SK-N-SH (cell line): ENCODE measurements around the gene WBP11. TPM values are rescaled to one million over a fixed set of nuclear protein-coding genes. Genes with fewer than 3 reads are reported as not detected.

ENCODE experiments used
- CTCF ChIA-PET: fragments of 300-600, 350-600 bp; formaldehyde crosslinking; extraction: SDS; loops from one replicate; lab custom pipeline; 2021; lab: Yijun Ruan, JAX
- POLR2A ChIA-PET: fragments of 350-600 bp; sonication (Branson Sonifier 250); formaldehyde crosslinking; extraction: SDS; loops from one replicate; lab custom pipeline; 2020; ENCODE audit warnings: antibody characterized with exemption, inconsistent platforms; lab: Yijun Ruan, JAX
- DNase-seq: peaks from one replicate; pipeline ENCODE4 v3.0.0; 2012
- H2AFZ ChIP-seq: fragments of 200-600 bp; sonication (generic); 2 replicates; pipeline ENCODE4 v1.8.1; 2016; ENCODE audit warnings: antibody characterized with exemption, mild to moderate bottlenecking, low read depth
- H3F3A ChIP-seq: fragments of 200-600 bp; sonication (generic); replicated peaks from 2 replicates; pipeline ENCODE3; 2016; ENCODE audit warnings: antibody characterized with exemption, mild to moderate bottlenecking; ENCODE audit not compliant: insufficient read depth
- H3K27ac ChIP-seq, 2 experiments: fragments of 200-500 bp in 1 of 2; fragments of 200-600 bp in 1 of 2; sonication (Bioruptor generic) in 1 of 2; sonication (generic), shearing (Covaris generic) in 1 of 2; 2 replicates each; pipeline versions ENCODE4 v1.5.1 to v1.6.1; 2014 to 2016; ENCODE audit warnings: low read depth in 2 of 2, inconsistent platforms in 1 of 2, low read length in 1 of 2, mild to moderate bottlenecking in 1 of 2, mixed read lengths in 1 of 2
- H3K27me3 ChIP-seq: fragments of 200-600 bp; sonication (generic), shearing (Covaris generic); 2 replicates; pipeline ENCODE4 v1.6.1; 2016; ENCODE audit warnings: mixed run types; ENCODE audit not compliant: insufficient read depth
- H3K36me3 ChIP-seq, 2 experiments: fragments of 200-500 bp in 1 of 2; fragments of 200-600 bp in 1 of 2; sonication (Bioruptor generic) in 1 of 2; sonication (generic) in 1 of 2; replicated peaks in 1 of 2; 2 replicates each; pipeline versions ENCODE3 to v1.5.1; 2014 to 2016; ENCODE audit warnings: low read length in 1 of 2, mild to moderate bottlenecking in 1 of 2; ENCODE audit not compliant: insufficient read depth in 2 of 2, control insufficient read depth in 1 of 2
- H3K4me1 ChIP-seq, 2 experiments: fragments of 200-500 bp in 1 of 2; fragments of 200-600 bp in 1 of 2; sonication (Bioruptor generic) in 1 of 2; sonication (generic), shearing (Covaris generic) in 1 of 2; 2 replicates each; pipeline versions ENCODE4 v1.5.1 to v1.6.1; 2014 to 2016; ENCODE audit warnings: low read depth in 1 of 2, low read length in 1 of 2, mixed run types in 1 of 2; ENCODE audit not compliant: insufficient read depth in 2 of 2, control insufficient read depth in 1 of 2
- H3K4me2 ChIP-seq: fragments of 200-600 bp; sonication (generic), shearing (Covaris generic); 2 replicates; pipeline ENCODE4 v1.6.1; 2017; ENCODE audit warnings: mixed run types
- H3K4me3 ChIP-seq, 2 experiments: fragments of 200-500 bp in 1 of 2; fragments of 200-600 bp in 1 of 2; sonication (Bioruptor generic) in 1 of 2; sonication (generic), shearing (Covaris generic) in 1 of 2; 2 replicates each; pipeline versions ENCODE4 v1.5.1 to v1.8.1; 2014 to 2016; ENCODE audit warnings: low read depth in 2 of 2, inconsistent platforms in 1 of 2, low read length in 1 of 2, mild to moderate bottlenecking in 1 of 2, mixed read lengths in 1 of 2, moderate library complexity in 1 of 2
- H3K79me2 ChIP-seq: fragments of 200-600 bp; sonication (generic); 2 replicates; pipeline ENCODE4 v1.8.1; 2017; ENCODE audit warnings: mild to moderate bottlenecking; ENCODE audit not compliant: insufficient read depth
- H3K9ac ChIP-seq: fragments of 200-600 bp; sonication (generic); 2 replicates; pipeline ENCODE4 v1.6.1; 2017; ENCODE audit warnings: mixed run types
- H3K9me2 ChIP-seq: fragments of 200-600 bp; sonication (generic); 2 replicates; pipeline ENCODE4 v1.6.1; 2017; ENCODE audit warnings: mixed run types
- H3K9me3 ChIP-seq: fragments of 200-600 bp; sonication (generic); 2 replicates; pipeline ENCODE4 v1.6.1; 2017; ENCODE audit warnings: mixed run types, mild to moderate bottlenecking, moderate library complexity
- H4K20me1 ChIP-seq: fragments of 200-600 bp; sonication (generic); 2 replicates; pipeline ENCODE4 v1.6.1; 2017; ENCODE audit warnings: mild to moderate bottlenecking, mixed run types; ENCODE audit not compliant: insufficient read depth
- EZH2phosphoT487 ChIP-seq: fragments of 200-600 bp; sonication (generic); IDR thresholded peaks from 2 replicates; pipeline ENCODE4 v1.6.1; 2017; ENCODE audit warnings: low read depth, mixed run types, mild to moderate bottlenecking, antibody characterized with exemption, moderate library complexity, borderline replicate concordance
- FOXJ3 ChIP-seq: sonication (generic); formaldehyde crosslinking; IDR thresholded peaks from 2 replicates; pipeline ENCODE4 v1.5.1; 2020; ENCODE audit warnings: mild to moderate bottlenecking, missing genetic modification reagents
- GATA2 ChIP-seq: sonication (generic); formaldehyde crosslinking; IDR thresholded peaks from 2 replicates; pipeline ENCODE4 v1.5.0; 2020; ENCODE audit warnings: mild to moderate bottlenecking, missing genetic modification reagents
- JUND ChIP-seq: IDR thresholded peaks from 2 replicates; pipeline ENCODE4 v1.4.0; 2012
- MXI1 ChIP-seq: IDR thresholded peaks from 2 replicates; pipeline ENCODE4 v1.6.1; 2012; ENCODE audit warnings: mild to moderate bottlenecking, low read depth, low read length, improper control_type of control experiment
- RCOR1 ChIP-seq: fragments of 150-350 bp; IDR thresholded peaks from 2 replicates; pipeline ENCODE4 v1.6.1; 2017; ENCODE audit warnings: antibody characterized with exemption, low read length
- RXRA ChIP-seq: IDR thresholded peaks from 2 replicates; pipeline ENCODE4 v1.4.0; 2012; ENCODE audit warnings: low read depth, mild to moderate bottlenecking, borderline replicate concordance
- TCF12 ChIP-seq: IDR thresholded peaks from 2 replicates; pipeline ENCODE4 v1.4.0; 2012
- TEAD4 ChIP-seq: IDR thresholded peaks from 2 replicates; pipeline ENCODE4 v1.4.0; 2012; ENCODE audit warnings: mild to moderate bottlenecking, borderline replicate concordance; ENCODE audit not compliant: insufficient read depth
- YY1 ChIP-seq: IDR thresholded peaks from 2 replicates; pipeline ENCODE4 v1.4.0; 2012; ENCODE audit warnings: low read depth, mild to moderate bottlenecking
- WGBS: methylation state at CpG from one replicate; pipeline ENCODE4 v1.1.6; 2017; ENCODE audit warnings: low lambda C conversion rate; 5-methylcytosine and 5-hydroxymethylcytosine counted together
- polyA plus RNA-seq, 3 experiments: library from polyadenylated mRNA; depleted of rRNA; stranded (reverse); fragments of >200 nt; gene quantifications; 2 replicates each; pipeline ENCODE4 v1.2.3, GENCODE V29; 2012
- TF ChIP-seq, protein P1 (sequence below): fragments of 150-350 bp; IDR thresholded peaks from 2 replicates; pipeline ENCODE4 v1.6.1; 2016; ENCODE audit warnings: mild to moderate bottlenecking, low read depth, low read length
- TF ChIP-seq, protein P2 (sequence below): IDR thresholded peaks from 2 replicates; pipeline ENCODE4 v1.6.1; 2012; ENCODE audit warnings: mild to moderate bottlenecking, low read depth, low read length, moderate library complexity
- TF ChIP-seq, protein P3 (sequence below): fragments of 200-600 bp; sonication (generic); IDR thresholded peaks from 2 replicates; pipeline ENCODE4 v1.6.1; 2017; ENCODE audit warnings: antibody characterized with exemption, mild to moderate bottlenecking, moderate library complexity
- TF ChIP-seq, protein P4 (sequence below): IDR thresholded peaks from 2 replicates; pipeline ENCODE4 v1.4.0; 2012; ENCODE audit warnings: low read depth

WBP11 gene
- polyA plus RNA-seq, 1 of the 3 experiments (the other 2 are of a cell fraction) = 18.7 TPM

DNA sequence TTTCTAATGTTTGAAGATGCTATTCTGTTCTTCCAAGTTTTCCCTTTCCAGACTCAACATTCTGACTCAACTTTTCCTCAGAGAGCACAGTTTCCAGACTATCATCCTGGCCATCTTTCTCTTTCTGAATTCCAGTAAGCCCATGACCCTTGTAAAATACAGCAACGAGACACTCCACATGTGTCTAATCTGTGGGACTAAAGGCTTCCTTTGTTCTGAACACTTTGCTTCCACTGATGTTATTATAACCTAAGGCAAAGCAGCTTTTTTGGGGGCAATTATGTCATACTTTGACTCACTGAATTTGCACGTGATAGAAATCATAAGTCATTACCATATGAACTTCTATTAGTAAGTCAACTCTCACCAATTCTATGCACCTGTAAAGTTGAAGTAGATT lies 46.4 kb upstream of the WBP11 start (continued):
- no peak for TF ChIP-seq YY1
- TF ChIP-seq, protein P1, sequence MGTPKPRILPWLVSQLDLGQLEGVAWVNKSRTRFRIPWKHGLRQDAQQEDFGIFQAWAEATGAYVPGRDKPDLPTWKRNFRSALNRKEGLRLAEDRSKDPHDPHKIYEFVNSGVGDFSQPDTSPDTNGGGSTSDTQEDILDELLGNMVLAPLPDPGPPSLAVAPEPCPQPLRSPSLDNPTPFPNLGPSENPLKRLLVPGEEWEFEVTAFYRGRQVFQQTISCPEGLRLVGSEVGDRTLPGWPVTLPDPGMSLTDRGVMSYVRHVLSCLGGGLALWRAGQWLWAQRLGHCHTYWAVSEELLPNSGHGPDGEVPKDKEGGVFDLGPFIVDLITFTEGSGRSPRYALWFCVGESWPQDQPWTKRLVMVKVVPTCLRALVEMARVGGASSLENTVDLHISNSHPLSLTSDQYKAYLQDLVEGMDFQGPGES = no peak
- TF ChIP-seq GATA2 (CRISPR knock-in tag) = no peak
- TF ChIP-seq, protein P2, sequence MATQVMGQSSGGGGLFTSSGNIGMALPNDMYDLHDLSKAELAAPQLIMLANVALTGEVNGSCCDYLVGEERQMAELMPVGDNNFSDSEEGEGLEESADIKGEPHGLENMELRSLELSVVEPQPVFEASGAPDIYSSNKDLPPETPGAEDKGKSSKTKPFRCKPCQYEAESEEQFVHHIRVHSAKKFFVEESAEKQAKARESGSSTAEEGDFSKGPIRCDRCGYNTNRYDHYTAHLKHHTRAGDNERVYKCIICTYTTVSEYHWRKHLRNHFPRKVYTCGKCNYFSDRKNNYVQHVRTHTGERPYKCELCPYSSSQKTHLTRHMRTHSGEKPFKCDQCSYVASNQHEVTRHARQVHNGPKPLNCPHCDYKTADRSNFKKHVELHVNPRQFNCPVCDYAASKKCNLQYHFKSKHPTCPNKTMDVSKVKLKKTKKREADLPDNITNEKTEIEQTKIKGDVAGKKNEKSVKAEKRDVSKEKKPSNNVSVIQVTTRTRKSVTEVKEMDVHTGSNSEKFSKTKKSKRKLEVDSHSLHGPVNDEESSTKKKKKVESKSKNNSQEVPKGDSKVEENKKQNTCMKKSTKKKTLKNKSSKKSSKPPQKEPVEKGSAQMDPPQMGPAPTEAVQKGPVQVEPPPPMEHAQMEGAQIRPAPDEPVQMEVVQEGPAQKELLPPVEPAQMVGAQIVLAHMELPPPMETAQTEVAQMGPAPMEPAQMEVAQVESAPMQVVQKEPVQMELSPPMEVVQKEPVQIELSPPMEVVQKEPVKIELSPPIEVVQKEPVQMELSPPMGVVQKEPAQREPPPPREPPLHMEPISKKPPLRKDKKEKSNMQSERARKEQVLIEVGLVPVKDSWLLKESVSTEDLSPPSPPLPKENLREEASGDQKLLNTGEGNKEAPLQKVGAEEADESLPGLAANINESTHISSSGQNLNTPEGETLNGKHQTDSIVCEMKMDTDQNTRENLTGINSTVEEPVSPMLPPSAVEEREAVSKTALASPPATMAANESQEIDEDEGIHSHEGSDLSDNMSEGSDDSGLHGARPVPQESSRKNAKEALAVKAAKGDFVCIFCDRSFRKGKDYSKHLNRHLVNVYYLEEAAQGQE = no peak

DNA sequence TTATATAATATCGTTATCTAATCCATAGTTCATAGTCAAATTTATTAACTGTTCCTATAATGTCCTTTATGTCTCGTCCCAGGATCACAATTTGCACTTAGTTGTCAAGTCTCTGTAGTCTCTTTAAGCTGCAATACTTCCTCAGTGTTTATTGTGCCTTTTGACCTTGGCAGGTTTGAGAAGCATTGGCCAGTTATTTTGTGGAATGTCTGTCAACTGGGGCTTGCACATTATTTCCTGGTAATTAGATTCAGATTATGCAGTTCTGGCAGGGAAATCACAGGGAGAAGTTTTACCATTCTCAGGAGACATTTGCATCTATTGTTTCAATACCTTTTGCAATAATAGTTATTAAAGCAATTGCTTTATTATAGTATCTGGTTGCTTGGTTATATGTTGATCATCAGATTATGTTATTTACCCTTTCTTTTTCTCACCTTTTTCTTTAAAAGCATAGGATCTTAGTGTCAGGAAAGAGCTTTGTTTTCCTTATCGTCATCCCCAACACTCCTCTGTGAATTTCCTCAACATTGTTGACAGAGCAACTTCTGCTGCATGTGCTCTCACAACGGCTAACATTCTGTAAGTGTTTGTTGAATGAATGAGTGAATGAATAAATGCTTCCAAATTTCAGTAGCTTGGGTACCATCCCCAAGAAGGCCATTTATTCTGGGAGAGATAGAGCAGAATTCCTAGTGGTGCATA lies 43.8 kb upstream of the WBP11 start:
- H3K9me2 ChIP-seq = no peaks in the 10 kb centered on the region
- H3K9me3 ChIP-seq = no peaks in the 10 kb centered on the region
- H2AFZ ChIP-seq = no peak overlapping the region
- H3K36me3 ChIP-seq = no peaks in the 10 kb centered on the region
- no peak overlapping the region for H3K4me2 ChIP-seq
- H3K4me1 ChIP-seq = peaks cover 11 to 14% of the 10 kb centered on the region in 2 experiments; a peak in 3 of 4 replicates
- TF ChIP-seq, protein P1 = no peak
- TF ChIP-seq FOXJ3 (CRISPR knock-in tag) (no peak), EZH2phosphoT487 (no peak), RXRA (no peak), MXI1 (no peak), TEAD4 (no peak), RCOR1 (no peak), JUND (no peak), TCF12 (no peak)
- TF ChIP-seq, protein P2 = no peak
- TF ChIP-seq, protein P3, sequence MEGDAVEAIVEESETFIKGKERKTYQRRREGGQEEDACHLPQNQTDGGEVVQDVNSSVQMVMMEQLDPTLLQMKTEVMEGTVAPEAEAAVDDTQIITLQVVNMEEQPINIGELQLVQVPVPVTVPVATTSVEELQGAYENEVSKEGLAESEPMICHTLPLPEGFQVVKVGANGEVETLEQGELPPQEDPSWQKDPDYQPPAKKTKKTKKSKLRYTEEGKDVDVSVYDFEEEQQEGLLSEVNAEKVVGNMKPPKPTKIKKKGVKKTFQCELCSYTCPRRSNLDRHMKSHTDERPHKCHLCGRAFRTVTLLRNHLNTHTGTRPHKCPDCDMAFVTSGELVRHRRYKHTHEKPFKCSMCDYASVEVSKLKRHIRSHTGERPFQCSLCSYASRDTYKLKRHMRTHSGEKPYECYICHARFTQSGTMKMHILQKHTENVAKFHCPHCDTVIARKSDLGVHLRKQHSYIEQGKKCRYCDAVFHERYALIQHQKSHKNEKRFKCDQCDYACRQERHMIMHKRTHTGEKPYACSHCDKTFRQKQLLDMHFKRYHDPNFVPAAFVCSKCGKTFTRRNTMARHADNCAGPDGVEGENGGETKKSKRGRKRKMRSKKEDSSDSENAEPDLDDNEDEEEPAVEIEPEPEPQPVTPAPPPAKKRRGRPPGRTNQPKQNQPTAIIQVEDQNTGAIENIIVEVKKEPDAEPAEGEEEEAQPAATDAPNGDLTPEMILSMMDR = no peak
- TF ChIP-seq, protein P4, sequence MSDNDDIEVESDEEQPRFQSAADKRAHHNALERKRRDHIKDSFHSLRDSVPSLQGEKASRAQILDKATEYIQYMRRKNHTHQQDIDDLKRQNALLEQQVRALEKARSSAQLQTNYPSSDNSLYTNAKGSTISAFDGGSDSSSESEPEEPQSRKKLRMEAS = no peak
- ChIA-PET CTCF (interaction anchor here (0.8 to 6.5 kb wide), 8 partner anchors 8 to 374 kb away, joined by 3 to 43 read pairs (median 4); partner anchors contain the start of gene RERG), POLR2A (no interaction called here)
- no peaks in the 10 kb centered on the region for H3K79me2 ChIP-seq
- H3K4me3 ChIP-seq = no peak overlapping the region
- H4K20me1 ChIP-seq = no peaks in the 10 kb centered on the region
- no peak for DNase-seq
- H3K27ac ChIP-seq = no peak overlapping the region
- 89% methylated on average over 4 of the region's 4 CpGs for WGBS
- peaks cover 3% of the 10 kb centered on the region for H3F3A ChIP-seq
- H3K9ac ChIP-seq = no peak overlapping the region
- no peaks in the 10 kb centered on the region for H3K27me3 ChIP-seq
